HG03175 (cell line): ENCODE results near the gene MAP3K4.
"Not testable (repeated sequence)": the region's sequence is repeated elsewhere in the genome, so short reads cannot be mapped to it uniquely, and the experiment has no call there.

ENCODE experiments used
- ATAC-seq: cut with Tn5 transposase; IDR thresholded peaks from one replicate; pipeline ENCODE4 v1.9.1; 2021; ENCODE audit warnings: mild to moderate bottlenecking, moderate library complexity; ENCODE audit not compliant: unreplicated experiment

MAP3K4 gene

GRCh38 chr6:161117308-161117707 is 125.7 kb downstream of the MAP3K4 start:
- no peak for ATAC-seq

- no peak for ATAC-seq
These were observed 126.4 kb downstream of the MAP3K4 start for GRCh38 chr6:161117942-161118341.

DNA sequence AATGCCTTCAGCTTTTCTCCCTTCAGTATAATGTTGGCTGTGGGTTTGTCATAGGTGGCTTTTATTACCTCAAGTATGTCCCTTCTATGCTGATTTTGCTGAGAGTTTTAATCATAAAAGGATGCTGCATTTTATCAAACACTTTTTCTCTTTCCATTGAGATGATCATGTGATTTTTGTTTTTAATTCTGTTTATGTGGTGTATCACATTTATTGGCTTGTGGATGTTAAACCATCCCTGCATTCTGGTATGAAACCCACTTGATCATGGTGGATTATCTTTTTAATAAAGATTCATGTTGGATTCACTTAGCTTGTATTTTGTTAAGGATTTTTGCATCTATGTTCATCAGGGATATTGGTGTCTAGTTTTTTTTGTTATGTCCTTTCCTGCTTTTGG is 131.8 kb downstream of the MAP3K4 start:
- not testable (repeated sequence) for ATAC-seq

DNA sequence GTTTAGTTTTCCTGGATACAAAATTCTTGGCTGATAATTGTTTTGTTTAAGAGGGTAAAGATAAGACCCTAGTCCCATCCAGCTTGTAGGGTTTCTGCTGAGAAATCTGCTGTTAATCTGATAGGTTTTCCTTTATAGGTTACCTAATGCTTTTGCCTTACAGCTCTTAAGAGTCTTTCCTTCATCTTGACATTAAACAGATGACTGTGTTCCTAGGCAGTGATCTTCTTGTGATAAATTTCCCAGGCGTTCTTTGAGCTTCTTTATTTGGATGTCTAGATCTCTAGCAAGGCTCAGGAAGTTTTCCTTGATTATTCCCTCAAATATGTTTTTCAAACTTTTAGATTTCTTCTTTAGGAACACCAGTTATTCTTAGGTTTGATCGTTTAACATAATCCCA is 134.0 kb downstream of the MAP3K4 start:
- no peak for ATAC-seq

DNA sequence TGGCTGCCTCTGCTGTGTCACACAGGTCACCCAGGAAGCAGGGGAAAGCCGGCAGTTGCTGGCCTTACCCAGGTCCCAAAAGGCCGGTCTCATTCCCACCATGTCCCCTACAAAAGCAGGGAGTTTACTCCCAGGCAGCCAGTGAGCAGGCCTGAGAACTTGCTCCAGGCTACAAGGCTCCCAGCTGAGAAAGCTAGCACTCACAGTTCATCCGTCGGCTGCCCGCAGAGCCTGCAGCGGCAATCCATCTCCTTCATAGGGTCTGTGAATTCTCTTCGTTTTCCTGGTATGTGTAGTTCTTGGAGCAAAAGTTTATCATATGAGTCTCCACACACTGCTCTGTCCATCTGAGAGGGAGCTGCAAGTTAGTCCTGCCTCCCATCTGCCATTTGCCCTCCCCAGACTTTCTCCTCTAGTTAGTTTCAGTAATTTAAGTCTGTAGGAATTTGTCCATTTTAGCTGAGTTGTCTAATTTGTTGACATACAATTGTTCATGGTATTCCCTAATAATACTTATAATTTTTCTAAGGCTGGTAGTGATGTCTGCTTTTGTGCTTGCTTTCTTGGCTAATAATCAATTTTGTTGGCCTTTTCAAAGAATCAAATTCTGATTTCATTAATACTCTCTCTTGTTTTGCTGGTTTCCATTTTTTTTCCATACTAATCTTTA is 135.6 kb downstream of the MAP3K4 start:
- ATAC-seq, result no peak

DNA sequence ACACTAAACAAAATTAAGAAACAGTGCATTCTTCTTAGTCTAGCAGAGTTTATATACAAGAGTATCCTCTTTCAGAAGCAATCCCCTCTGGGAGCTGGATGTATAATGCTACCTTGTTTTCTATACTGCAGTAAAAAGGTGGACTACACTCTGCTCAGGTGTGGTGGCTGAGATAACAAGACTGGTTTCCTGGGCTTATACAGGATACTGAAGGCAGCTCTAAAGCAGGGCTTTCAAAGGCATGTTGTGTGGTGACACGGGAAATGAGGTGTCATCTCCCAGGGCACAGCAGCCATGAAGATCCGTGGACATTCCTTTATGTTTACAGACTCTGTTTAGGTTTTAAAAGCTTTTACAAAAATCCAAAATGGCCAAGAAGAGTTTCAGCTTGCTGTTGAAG is 136.7 kb downstream of the MAP3K4 start:
- ATAC-seq, result no peak

DNA sequence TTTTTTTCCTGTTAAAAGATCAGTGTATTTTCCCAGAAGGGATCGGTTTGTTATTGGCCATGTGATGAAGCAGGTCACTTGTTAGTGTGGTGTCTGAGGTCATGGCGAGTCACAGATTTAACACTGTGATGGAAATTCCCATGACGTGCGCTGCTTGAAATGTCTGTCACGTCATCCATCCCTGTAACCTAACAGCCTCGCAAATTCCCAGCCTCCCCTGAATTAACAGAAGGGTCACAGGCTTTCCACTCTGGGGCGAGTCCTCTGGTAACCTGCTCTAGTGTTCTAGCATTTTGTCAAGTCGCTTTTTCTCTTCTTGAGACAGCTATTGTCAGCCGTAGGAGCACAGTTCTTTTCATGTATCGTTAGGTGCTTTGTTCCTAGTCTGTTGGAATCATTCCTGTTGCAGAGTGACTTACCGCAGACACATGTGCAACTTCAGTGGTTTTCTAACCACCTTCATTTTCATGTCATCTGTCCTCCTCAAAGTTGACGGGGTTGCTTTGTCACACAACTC is 137.2 kb downstream of the MAP3K4 start:
- no peak for ATAC-seq

GRCh38 chr6:161130541-161130940 is 139.0 kb downstream of the MAP3K4 start:
- ATAC-seq, result no peak

- no peak for ATAC-seq
These were observed 139.6 kb downstream of the MAP3K4 start for GRCh38 chr6:161130967-161131766.

DNA sequence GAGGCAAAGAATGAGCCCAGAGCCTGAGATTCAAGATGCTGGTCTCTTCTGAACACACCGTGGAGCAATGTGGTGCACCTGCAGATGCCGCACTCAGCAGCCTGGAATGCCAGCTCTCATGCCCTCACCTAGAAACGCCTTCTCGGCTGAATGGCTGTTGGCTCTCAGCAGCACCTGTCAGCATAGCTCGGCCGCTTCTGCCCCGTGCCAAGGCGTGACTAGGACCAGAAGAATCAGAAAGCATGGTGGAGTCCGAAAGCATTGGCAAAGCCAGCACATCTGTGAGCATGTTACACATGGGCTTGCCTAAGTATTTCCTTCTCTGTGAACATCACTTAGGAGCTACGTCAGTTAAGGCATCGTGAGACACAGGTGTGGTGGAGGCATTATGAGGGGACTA is 140.8 kb downstream of the MAP3K4 start:
- ATAC-seq, result no peak

DNA sequence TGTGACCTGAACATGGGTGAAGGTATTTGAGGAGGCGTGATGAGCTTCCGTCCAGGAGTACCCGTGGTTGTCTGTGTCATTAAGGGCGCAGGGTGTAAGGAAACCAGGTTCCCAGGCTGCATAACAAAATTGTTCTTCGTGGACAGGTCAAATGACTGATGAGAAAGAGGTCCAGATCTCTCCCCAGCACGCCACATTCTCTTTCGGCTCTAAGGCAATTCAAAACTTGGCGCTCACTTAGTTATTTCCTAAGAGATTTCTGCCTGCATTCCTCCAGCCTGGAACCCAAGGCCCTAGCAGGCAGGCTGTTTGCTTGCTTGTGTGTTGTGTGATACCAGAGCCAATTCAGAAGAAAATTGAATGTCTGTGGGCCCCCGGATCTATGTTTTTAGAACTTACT is 142.4 kb downstream of the MAP3K4 start:
- ATAC-seq, result no peak

GRCh38 chr6:161134550-161135298 is 143.2 kb downstream of the MAP3K4 start:
- ATAC-seq, result no peak

DNA sequence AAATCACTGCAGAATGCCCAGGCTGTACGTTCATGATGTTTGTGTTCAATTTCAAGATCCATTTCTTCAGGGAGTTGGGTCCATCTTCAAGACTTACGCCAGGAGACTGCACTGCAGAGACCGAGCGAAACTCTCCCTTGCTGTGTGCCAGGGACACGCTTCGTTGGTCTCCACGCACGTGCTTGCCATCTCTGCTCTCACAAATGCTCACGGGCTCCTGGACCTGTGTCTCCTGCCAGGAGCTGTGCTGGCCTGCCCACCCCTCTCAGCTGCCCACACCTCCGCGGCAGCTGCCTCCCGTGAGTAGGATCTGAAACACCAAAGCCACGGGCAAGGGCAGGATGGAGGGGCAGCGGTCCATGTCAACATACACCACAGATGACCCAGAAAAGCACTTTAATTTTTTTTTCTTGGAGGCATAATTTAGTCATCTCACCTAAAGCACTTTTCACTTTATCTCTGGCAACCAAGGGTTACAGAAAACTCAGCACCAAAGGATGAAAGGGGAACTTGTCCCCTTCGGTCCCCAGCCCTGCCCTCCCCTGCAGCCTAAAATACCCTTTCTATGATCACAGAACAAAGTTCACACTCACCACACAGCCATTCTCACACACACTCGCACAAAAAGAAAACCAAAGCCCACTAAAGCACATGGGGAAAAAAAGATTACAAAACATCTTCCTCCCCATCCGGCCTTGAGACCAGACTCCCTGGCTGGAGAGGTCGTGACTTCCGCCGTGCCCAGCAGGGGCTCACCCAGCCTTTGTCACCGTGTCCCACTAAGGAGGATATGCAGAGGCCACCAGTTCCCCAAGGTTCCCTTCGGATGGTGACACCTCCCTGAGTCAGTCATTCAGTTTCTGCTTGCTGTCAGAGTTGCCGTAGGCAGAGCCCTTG is 144.4 kb downstream of the MAP3K4 start:
- peak; percentile 44 for ATAC-seq

GRCh38 chr6:161136655-161137054 is 145.1 kb downstream of the MAP3K4 start:
- no peak for ATAC-seq

GRCh38 chr6:161137320-161137719 is 145.8 kb downstream of the MAP3K4 start:
- ATAC-seq, result no peak

GRCh38 chr6:161137839-161138542 is 146.4 kb downstream of the MAP3K4 start:
- no peak for ATAC-seq

DNA sequence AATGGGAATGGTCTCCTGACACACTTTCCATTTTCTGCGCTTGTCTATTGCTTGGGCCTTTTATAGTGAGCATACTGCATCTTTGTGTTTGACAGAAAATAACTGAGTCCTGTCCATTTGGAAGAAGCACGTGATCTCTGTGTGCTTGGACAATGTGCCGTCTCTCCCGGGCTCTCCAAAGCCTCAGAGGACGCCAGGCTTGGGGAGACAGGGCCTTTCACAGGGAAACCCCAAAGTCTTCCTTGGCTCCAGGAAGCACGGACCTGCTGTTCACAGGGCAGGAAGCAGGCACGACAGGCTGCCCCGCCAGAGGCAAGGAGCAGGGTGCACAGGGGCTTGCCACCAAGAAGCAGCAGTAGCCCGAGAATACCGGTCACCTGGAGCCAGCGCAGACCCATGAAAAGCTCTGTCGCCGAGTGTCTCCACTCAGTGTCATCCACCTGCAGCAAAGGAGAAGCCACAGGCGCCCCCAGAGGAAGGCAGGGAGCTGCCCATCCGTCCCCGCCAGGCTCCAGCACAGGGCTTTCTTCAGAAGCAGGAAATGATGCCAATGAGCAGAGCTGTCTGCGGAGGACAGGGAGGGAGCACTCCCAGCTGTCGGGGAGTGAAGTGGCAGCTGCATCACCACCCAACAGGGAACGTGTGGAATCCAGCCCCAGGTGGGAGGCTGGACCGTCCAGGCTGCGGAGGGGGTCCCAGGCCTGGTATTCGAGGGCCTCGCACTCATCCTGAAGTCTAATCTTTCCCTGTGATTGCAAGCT is 147.2 kb downstream of the MAP3K4 start:
- ATAC-seq, result no peak

- no peak for ATAC-seq
These were observed 147.8 kb downstream of the MAP3K4 start for GRCh38 chr6:161139304-161139765.
